ENCODE data around the gene HCN4. TPM values are rescaled to one million over a fixed set of nuclear protein-coding genes. Genes with fewer than 3 reads are reported as not detected.

HCN4 gene
- total RNA-seq, 2 donors from 2014 or later = 0.78 to 2.0 TPM

GRCh38 chr15:73361337-73361736 lies 7.4 kb downstream of the HCN4 start:
- Histone ChIP-seq H3K27ac (no peak overlapping the region), H3K4me3 (no peak overlapping the region), H3K9me3 (no peaks in the 10 kb centered on the region), H3K27me3 (peaks cover 0 to 3% of the 10 kb centered on the region in 2 donors), H3K4me1 (peaks cover 20% of the 10 kb centered on the region), H3K36me3 (replicated peaks in 1 of 2; ENCODE audit: insufficient read depth in 1 of 2, low read depth in 2 of 2) (no peaks in the 10 kb centered on the region)
- no peak for TF ChIP-seq POLR2A (IDR thresholded peaks at IDR 0.05)
- TF ChIP-seq CTCF (IDR thresholded peaks at IDR 0.05) = no peak
- DNase-seq (no peak), ATAC-seq (no peak)
- 58% methylated on average over 7 of the region's 7 CpGs; no CpG with 5 or more reads in 1 of the 2 donors for WGBS, 2 donors
- intact Hi-C loops (cut with DNase I) = no loop called here

GRCh38 chr15:73359651-73360050 lies 9.1 kb downstream of the HCN4 start:
- DNase-seq (no peak), ATAC-seq (no peak)
- H3K27me3 ChIP-seq = peaks cover 0 to 3% of the 10 kb centered on the region in 2 donors
- TF ChIP-seq POLR2A (IDR thresholded peaks at IDR 0.05) = no peak
- no peak for TF ChIP-seq CTCF (IDR thresholded peaks at IDR 0.05)
- H3K9me3 ChIP-seq = no peaks in the 10 kb centered on the region
- WGBS, 2 donors = 66 to 72% methylated on average over 5 of the region's 5 CpGs
- H3K27ac ChIP-seq = no peak overlapping the region
- no peak overlapping the region for H3K4me3 ChIP-seq
- H3K4me1 ChIP-seq = peaks cover 20% of the 10 kb centered on the region
- intact Hi-C loops (cut with DNase I) = no loop called here
- H3K36me3 ChIP-seq (replicated peaks in 1 of 2; ENCODE audit: insufficient read depth in 1 of 2, low read depth in 2 of 2) = no peaks in the 10 kb centered on the region

GRCh38 chr15:73357999-73358665 lies 10.6 kb downstream of the HCN4 start:
- ATAC-seq (peak; percentile 61), DNase-seq (peak; percentile 30 to 70 (median 63))
- peaks cover 15% of the 10 kb centered on the region for H3K4me1 ChIP-seq
- no peaks in the 10 kb centered on the region for H3K9me3 ChIP-seq
- WGBS, 2 donors = 51 to 60% methylated on average over 8 to 9 of the region's 9 CpGs
- H3K27me3 ChIP-seq = no peaks in the 10 kb centered on the region
- peak in 2 of 7 experiments; percentile 5 to 26 for TF ChIP-seq CTCF (IDR thresholded peaks at IDR 0.05)
- no peak for TF ChIP-seq POLR2A (IDR thresholded peaks at IDR 0.05)
- no peak overlapping the region for H3K27ac ChIP-seq
- H3K36me3 ChIP-seq (replicated peaks in 1 of 2; ENCODE audit: insufficient read depth in 1 of 2, low read depth in 2 of 2) = no peaks in the 10 kb centered on the region
- no peak overlapping the region for H3K4me3 ChIP-seq
- intact Hi-C loops (cut with DNase I) = no loop called here

DNA sequence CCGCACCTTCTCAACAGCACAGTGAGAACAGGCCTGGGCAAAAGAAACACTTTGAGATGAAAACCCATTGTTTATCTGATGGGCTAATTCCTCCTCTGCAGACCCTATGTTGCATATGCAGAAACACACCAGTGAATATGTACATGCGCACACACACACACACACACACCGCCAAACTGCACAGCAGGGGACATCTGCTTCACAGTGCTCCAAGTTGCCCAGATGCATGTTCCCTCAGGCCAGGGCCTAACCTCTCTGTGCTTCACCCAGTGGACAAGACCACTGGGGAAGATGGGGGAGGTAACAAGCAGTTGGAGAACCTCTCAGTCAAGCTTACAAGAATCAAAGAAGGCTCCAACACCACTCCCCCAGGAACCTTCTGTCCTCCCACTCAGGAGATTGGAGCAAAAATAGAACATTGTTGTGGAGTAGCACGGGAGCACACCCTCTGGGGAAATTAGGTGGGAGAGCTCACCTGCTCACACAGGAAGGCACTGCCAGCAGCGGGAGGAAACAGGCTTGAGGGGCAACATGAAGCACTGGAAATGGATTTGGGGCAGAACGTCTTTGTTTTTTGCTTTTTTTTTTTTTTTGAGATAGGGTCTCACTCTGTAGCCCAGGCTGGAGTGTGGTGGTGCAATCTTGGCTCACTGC lies 13.0 kb downstream of the HCN4 start:
- Histone ChIP-seq H3K4me3 (no peak overlapping the region), H3K27me3 (no peaks in the 10 kb centered on the region), H3K27ac (no peak overlapping the region), H3K4me1 (peaks cover 7% of the 10 kb centered on the region), H3K9me3 (no peaks in the 10 kb centered on the region), H3K36me3 (replicated peaks in 1 of 2; ENCODE audit: insufficient read depth in 1 of 2, low read depth in 2 of 2) (no peaks in the 10 kb centered on the region)
- DNase-seq (no peak), ATAC-seq (no peak)
- no peak for TF ChIP-seq CTCF (IDR thresholded peaks at IDR 0.05)
- no peak for TF ChIP-seq POLR2A (IDR thresholded peaks at IDR 0.05)
- intact Hi-C loops (cut with DNase I) = no loop called here
- 76 to 77% methylated on average over 5 to 6 of the region's 6 CpGs for WGBS, 2 donors
